G401 (cell line): ENCODE data around the gene IQCE. TPM values are rescaled to one million over a fixed set of nuclear protein-coding genes. Genes with fewer than 3 reads are reported as not detected.

Source experiments
- DNase-seq: peaks from one replicate; pipeline ENCODE4 v3.0.0-alpha.2; 2015; ENCODE audit warnings: low spot score
- in situ Hi-C: cut with HindIII; loops from 2 replicates; pipeline ENCODE4 v1.10.0; 2016; ENCODE audit warnings: low sequenced_read_pairs, mixed read lengths
- total RNA-seq: library from RNA; depleted of rRNA; stranded (reverse); fragments of >200 nt; shearing (Covaris generic); gene quantifications from 2 replicates; pipeline ENCODE4 v1.2.3, GENCODE V29; 2014

Gene IQCE
- total RNA-seq, 1 experiment from 2014 or later = 21.6 TPM

GRCh38 chr7:2520131-2520760 is 38.5 kb upstream of the IQCE start:
- in situ Hi-C loops = no loop called here

GRCh38 chr7:2520761-2521290 is 38.0 kb upstream of the IQCE start:
- in situ Hi-C loops = no loop called here
- no peak for DNase-seq

More at GRCh38 chr7:2520131-2520760, 38.5 kb upstream of the IQCE start:
- DNase-seq = no peak

- in situ Hi-C loops = no loop called here
- no peak for DNase-seq
Observed at GRCh38 chr7:2521341-2521745, 37.4 kb upstream of the IQCE start.

GRCh38 chr7:2521952-2522591 is 36.7 kb upstream of the IQCE start:
- DNase-seq = no peak
- in situ Hi-C loops = no loop called here

GRCh38 chr7:2522780-2523433 is 35.9 kb upstream of the IQCE start:
- no peak for DNase-seq

GRCh38 chr7:2523461-2523936 is 35.3 kb upstream of the IQCE start:
- no peak for DNase-seq
- in situ Hi-C loops = no loop called here

More at GRCh38 chr7:2522780-2523433, 35.9 kb upstream of the IQCE start:
- in situ Hi-C loops = no loop called here

- in situ Hi-C loops = no loop called here
- peak; percentile 63 for DNase-seq
Observed at GRCh38 chr7:2523941-2524807, 34.6 kb upstream of the IQCE start.

- no peak for DNase-seq
- in situ Hi-C loops = no loop called here
Observed at GRCh38 chr7:2524808-2525657, 33.7 kb upstream of the IQCE start.

- in situ Hi-C loops = no loop called here
- no peak for DNase-seq
Observed at GRCh38 chr7:2525658-2526630, 32.8 kb upstream of the IQCE start.

- in situ Hi-C loops = no loop called here
- DNase-seq = no peak
Observed at GRCh38 chr7:2526659-2527504, 31.9 kb upstream of the IQCE start.

- in situ Hi-C loops = no loop called here
- DNase-seq = no peak
Observed at GRCh38 chr7:2527505-2528467, 31.0 kb upstream of the IQCE start.

- in situ Hi-C loops = no loop called here
- DNase-seq = no peak
Observed at GRCh38 chr7:2528481-2529095, 30.2 kb upstream of the IQCE start.

- in situ Hi-C loops = no loop called here
- DNase-seq = no peak
Observed at GRCh38 chr7:2529161-2530070, 29.4 kb upstream of the IQCE start.
